Fibroblast of skin of back (primary cell): Measurements from ENCODE around the gene DNMBP.
"Not testable (repeated sequence)": the region's sequence is repeated elsewhere in the genome, so short reads cannot be mapped to it uniquely, and the experiment has no call there.

Experiments
- DNase-seq: peaks from one replicate; pipeline ENCODE4 v3.0.0-alpha.2; 2013

The DNMBP gene

DNA sequence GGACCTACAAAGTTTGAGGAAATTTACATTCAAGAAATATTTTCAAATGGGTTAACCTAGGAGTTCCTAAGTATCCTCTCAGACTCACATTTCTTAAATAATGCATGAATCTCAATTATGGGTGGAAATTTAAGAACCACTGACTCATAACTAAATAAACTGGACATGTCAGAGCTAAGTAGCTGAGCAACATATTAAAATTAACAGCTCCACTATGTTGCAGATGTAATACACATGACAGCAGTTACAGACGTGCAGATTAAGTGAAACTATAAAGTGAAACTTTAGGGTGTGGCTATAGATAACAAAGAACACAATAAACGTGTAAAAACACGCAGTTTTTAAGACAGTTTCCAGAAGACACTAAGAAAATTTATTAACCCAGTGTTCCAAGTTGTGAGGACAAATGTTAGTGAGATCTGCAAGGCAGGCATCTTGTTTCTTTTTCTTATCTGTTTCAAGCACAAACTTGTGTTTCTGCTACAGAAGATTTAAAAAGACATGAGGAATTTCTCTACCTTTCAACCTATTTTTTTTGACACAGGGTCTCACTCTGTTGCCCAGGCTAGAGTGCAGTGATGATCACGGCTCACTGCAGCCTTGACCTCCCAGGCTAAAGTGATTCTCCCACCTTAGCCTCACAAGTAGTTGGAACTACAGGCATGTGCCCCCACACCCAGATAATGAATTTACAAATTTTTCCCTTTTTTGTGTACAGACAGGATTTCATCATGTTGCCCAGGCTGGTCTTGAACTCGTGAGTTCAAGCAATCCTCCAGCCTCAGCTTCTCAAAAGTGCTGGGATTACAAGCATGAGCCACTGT is 25.3 kb downstream of the DNMBP start:
- peak; percentile 50 for DNase-seq

- peak; percentile 78 for DNase-seq
Observed at GRCh38 chr10:99983280-99983988, 26.3 kb downstream of the DNMBP start.

GRCh38 chr10:99982728-99983127 is 27.0 kb downstream of the DNMBP start:
- no peak for DNase-seq

DNA sequence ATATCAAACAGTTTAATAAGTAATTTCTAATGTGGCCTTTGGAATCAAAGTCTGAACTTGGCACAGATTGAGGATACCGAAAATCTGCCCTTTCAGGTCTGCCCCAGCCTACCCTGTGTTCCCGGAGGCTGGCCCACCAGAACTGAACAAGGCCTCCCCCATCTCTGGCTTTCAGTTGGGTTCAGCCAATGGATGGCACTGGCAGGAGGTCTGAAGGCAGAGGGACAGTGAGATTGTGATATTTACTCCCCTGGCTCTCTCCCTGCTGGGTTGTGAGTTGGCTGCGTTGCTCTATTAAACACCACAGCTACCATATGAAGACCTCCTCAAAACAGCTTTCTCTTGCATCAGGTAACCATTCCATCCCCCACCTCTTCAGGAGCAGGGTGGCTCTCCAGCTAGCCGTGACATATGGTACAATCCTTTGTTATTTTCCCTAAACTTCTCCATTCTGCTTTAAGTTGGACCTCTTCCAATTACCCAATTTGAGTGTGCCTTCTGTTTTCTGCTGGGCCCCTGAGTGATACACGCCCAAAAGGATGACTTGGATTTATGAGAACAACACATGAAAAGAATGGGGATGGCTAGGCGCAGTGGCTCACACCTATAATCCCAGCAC is 28.1 kb downstream of the DNMBP start:
- DNase-seq, result peak; percentile 11

DNA sequence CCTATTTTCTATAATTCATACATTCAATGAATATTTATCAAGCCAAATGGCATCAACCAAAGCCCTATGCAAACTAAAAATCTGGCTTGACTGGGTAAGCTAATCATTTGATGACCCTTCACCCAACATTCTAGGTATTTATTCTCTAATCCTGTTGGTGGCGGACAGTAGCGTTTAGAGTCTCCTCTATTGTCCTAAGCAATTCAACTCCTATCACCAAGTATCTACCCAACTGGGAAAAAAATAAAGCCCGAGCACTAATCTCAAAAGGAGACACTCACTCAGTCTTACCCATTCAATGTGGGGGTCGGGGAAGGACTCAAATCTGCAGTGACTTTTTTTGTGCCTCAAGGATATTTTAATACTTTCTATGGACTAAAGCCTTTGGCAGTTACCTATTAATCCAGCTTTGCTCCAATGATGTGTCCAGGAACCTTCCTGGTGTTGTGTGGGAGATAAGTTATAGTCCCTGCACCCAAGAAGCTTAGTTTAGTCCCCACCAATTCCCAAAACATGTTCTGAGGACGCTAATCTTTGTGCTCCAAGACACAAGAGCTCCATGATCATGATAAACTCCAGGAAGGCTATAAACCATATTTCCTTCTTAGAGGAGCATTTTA is 30.6 kb downstream of the DNMBP start:
- no peak for DNase-seq

GRCh38 chr10:99977916-99978315 is 31.8 kb downstream of the DNMBP start:
- DNase-seq, result peak; percentile 9

- DNase-seq, result peak; percentile 99
Observed at GRCh38 chr10:99976886-99977665, 32.7 kb downstream of the DNMBP start.

GRCh38 chr10:99975942-99976809 is 33.6 kb downstream of the DNMBP start:
- DNase-seq, result peak; percentile 55

GRCh38 chr10:99975106-99975829 is 34.5 kb downstream of the DNMBP start:
- DNase-seq, result no peak

DNA sequence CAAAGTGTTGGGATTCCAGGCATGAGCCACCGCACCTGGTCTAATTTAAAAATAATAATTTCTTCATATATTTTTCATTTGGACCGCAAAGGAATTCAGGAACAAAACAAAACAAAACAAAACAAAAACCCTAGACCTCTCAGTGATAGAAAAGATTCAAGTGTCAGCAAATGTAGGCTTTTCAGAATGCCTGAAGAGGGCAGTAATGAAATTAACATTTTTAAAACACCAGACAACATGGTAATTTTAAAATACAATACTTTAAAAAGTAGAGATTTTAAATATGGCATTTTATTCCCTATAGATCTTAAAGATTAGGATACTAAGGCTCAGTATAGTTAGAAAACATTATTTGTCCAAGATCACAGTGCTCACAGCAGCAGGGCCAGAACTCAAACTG is 36.6 kb downstream of the DNMBP start:
- no peak for DNase-seq

GRCh38 chr10:99967961-99968360 is 41.8 kb downstream of the DNMBP start:
- DNase-seq, result no peak

GRCh38 chr10:99966306-99966705 is 43.4 kb downstream of the DNMBP start:
- peak; percentile 70 for DNase-seq

DNA sequence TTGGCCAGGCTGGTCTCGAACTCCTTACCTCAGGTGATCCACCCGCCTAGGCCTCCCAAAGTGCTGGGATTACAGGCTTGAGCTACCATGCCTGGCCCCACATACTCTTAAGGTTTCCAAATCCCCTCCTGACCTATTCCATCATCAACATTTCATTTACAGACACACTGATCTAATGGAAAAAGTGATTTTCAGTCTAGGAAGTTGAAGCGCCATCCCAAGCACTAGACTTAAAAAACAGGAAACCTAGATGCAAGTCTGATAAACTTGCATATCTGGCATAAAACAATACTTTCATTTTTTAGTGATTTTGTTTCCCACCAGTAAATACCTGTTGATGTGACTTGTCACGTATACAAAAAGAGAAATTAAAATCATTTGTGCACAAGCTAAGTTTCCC is 44.0 kb downstream of the DNMBP start:
- DNase-seq, result no peak

- DNase-seq, result peak; percentile 27
Observed at GRCh38 chr10:99964791-99965190, 45.0 kb downstream of the DNMBP start.

- DNase-seq, result not testable (repeated sequence)
Observed at GRCh38 chr10:99963467-99964165, 46.1 kb downstream of the DNMBP start.

DNA sequence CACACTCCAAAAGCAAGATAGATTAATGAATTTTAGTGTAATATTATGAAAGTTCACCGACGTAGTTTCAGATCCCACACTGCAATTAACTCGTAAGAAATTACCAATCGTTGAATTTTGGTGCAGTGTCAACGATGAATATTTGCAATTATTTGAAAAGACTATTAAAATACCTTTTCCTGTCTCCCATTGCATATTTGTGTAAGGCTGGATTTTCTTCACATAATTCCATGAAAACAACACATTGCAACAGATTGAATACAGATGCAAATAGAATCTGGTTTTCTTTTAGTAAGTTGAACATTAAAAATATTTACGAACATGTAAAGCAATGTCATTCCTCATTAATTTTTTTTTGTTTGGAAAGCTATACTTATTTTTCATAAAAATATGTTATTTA is 50.9 kb downstream of the DNMBP start:
- no peak for DNase-seq

DNA sequence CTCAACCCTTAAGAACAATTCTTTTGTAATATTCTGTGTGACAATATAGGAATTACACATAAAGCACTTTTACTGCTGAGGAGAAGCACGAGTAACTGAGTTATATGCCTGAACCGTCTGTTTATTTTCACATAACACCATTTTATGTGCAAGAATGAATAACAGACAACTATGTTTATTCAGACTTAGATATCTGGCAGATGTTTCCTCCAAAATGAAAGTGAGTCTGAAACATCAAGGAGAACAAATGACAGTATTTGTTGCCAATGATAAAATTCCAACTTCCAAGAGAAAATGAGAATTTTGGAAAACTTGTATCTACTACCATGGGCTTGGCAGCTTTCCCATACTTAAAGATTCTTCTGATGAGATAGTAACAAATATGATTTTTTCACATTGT is 51.4 kb downstream of the DNMBP start:
- DNase-seq, result no peak

DNA sequence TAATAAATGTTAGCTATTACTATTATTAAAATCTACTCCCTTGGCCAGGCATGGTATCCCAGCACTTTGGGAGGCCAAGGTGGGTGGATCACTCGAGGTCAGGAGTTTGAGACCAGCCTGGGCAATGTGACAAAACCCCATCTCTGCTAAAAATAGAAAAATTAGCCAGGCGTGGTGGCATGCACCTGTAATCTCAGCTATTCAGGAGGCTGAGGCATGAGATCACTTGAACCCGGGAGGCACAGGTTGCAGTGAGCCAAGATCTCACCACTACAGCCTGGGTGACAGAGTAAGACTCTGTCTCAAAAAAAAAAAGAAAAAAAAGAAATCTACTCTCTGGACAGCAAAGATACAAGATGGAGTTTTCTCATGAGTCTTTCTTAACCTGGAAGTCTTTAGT is 56.2 kb downstream of the DNMBP start:
- not testable (repeated sequence) for DNase-seq

GRCh38 chr10:99952799-99953198 is 56.9 kb downstream of the DNMBP start:
- DNase-seq, result peak; percentile 6

GRCh38 chr10:99946051-99946450 is 63.7 kb downstream of the DNMBP start:
- peak; percentile 64 for DNase-seq
